Measurements from ENCODE around the gene DHX30. TPM values are rescaled to one million over a fixed set of nuclear protein-coding genes. Genes with fewer than 3 reads are reported as not detected.

The DHX30 gene
- polyA plus RNA-seq, 1 of the 3 experiments (the other 2 are of a cell fraction), result 86.3 TPM

GRCh38 chr3:47865192-47865591 is 62.3 kb downstream of the DHX30 start:
- Histone ChIP-seq H3K79me2 (ENCODE audit: insufficient read depth) (no peaks in the 10 kb centered on the region; the same call in 1 of the 2 replicates), H3K9me2 (no peaks in the 10 kb centered on the region), H3F3A (replicated peaks; ENCODE audit: insufficient read depth) (no peaks in the 10 kb centered on the region), H3K4me1 (ENCODE audit: control insufficient read depth in 1 of 2, insufficient read depth in 2 of 2, low read depth in 1 of 2, low read length in 1 of 2) (no peaks in the 10 kb centered on the region), H3K36me3 (replicated peaks in 1 of 2; ENCODE audit: control insufficient read depth in 1 of 2, insufficient read depth in 2 of 2, low read length in 1 of 2) (peaks cover 38 to 41% of the 10 kb centered on the region in 2 experiments), H2AFZ (ENCODE audit: low read depth) (no peak overlapping the region), H3K4me2 (no peak overlapping the region), H3K27ac (ENCODE audit: low read depth in 2 of 2, low read length in 1 of 2) (no peak overlapping the region), H3K4me3 (ENCODE audit: low read depth in 2 of 2, low read length in 1 of 2) (no peak overlapping the region), H3K9me3 (no peaks in the 10 kb centered on the region), H4K20me1 (ENCODE audit: insufficient read depth) (no peaks in the 10 kb centered on the region), H3K27me3 (ENCODE audit: insufficient read depth) (no peaks in the 10 kb centered on the region), H3K9ac (no peak overlapping the region)
- DNase-seq, result no peak
- WGBS (ENCODE audit: low lambda C conversion rate), result 75% methylated on average over 3 of the region's 3 CpGs
- CTCF ChIA-PET, result interaction anchor here (1.1 to 2.8 kb wide), 5 partner anchors 28 to 292 kb away, joined by 4 to 10 read pairs (median 5); no protein-coding TSS in a partner anchor
- POLR2A ChIA-PET, result no interaction called here
- TF ChIP-seq REST (IDR thresholded peaks at IDR 0.05; ENCODE audit: low read depth, low read length), result no peak
- 0 out of 2 replicates have a peak, but pooled peaks have one; percentile 7 for TF ChIP-seq CTCF (IDR thresholded peaks at IDR 0.05)

GRCh38 chr3:47867451-47868044 is 64.6 kb downstream of the DHX30 start:
- TF ChIP-seq GABPA (IDR thresholded peaks at IDR 0.05; ENCODE audit: low read depth) (no peak), CHD2 (IDR thresholded peaks at IDR 0.05; ENCODE audit: low read length, partially characterized antibody) (no peak), USF1 (IDR thresholded peaks at IDR 0.05; ENCODE audit: borderline replicate concordance, low read depth) (no peak), POLR2AphosphoS5 (IDR thresholded peaks at IDR 0.05; ENCODE audit: low read depth, low read length) (no peak), MEF2A (IDR thresholded peaks at IDR 0.05; ENCODE audit: borderline replicate concordance, low read depth) (no peak), JUND (IDR thresholded peaks at IDR 0.05) (no peak), NFIC (IDR thresholded peaks at IDR 0.05; ENCODE audit: borderline replicate concordance) (no peak), RAD21 (IDR thresholded peaks at IDR 0.05; ENCODE audit: low read length) (no peak), USF2 (IDR thresholded peaks at IDR 0.05; ENCODE audit: borderline replicate concordance, low read depth, low read length) (no peak), RFX5 (IDR thresholded peaks at IDR 0.05; ENCODE audit: low read length) (no peak)
- Histone ChIP-seq H3F3A (replicated peaks; ENCODE audit: insufficient read depth) (no peaks in the 10 kb centered on the region), H2AFZ (ENCODE audit: low read depth) (no peak overlapping the region), H3K27me3 (ENCODE audit: insufficient read depth) (no peaks in the 10 kb centered on the region), H3K4me2 (no peak overlapping the region), H4K20me1 (ENCODE audit: insufficient read depth) (no peaks in the 10 kb centered on the region), H3K4me3 (ENCODE audit: low read depth in 2 of 2, low read length in 1 of 2) (no peak overlapping the region), H3K9me3 (no peaks in the 10 kb centered on the region), H3K4me1 (ENCODE audit: control insufficient read depth in 1 of 2, insufficient read depth in 2 of 2, low read depth in 1 of 2, low read length in 1 of 2) (no peaks in the 10 kb centered on the region), H3K9me2 (no peaks in the 10 kb centered on the region), H3K79me2 (ENCODE audit: insufficient read depth) (no peaks in the 10 kb centered on the region; the same call in 1 of the 2 replicates), H3K27ac (ENCODE audit: low read depth in 2 of 2, low read length in 1 of 2) (no peak overlapping the region), H3K9ac (no peak overlapping the region), H3K36me3 (replicated peaks in 1 of 2; ENCODE audit: control insufficient read depth in 1 of 2, insufficient read depth in 2 of 2, low read length in 1 of 2) (peaks cover 52 to 59% of the 10 kb centered on the region in 2 experiments)
- ChIA-PET POLR2A (no interaction called here), CTCF (interaction anchor here (0.9 to 5.8 kb wide), 4 partner anchors 43 to 284 kb away, joined by 4 to 16 read pairs (median 8); no protein-coding TSS in a partner anchor)
- no peak for DNase-seq
- WGBS (ENCODE audit: low lambda C conversion rate), result 96% methylated on average over 8 of the region's 8 CpGs
